ENCODE results near the gene CCNK.

Gene CCNK

DNA sequence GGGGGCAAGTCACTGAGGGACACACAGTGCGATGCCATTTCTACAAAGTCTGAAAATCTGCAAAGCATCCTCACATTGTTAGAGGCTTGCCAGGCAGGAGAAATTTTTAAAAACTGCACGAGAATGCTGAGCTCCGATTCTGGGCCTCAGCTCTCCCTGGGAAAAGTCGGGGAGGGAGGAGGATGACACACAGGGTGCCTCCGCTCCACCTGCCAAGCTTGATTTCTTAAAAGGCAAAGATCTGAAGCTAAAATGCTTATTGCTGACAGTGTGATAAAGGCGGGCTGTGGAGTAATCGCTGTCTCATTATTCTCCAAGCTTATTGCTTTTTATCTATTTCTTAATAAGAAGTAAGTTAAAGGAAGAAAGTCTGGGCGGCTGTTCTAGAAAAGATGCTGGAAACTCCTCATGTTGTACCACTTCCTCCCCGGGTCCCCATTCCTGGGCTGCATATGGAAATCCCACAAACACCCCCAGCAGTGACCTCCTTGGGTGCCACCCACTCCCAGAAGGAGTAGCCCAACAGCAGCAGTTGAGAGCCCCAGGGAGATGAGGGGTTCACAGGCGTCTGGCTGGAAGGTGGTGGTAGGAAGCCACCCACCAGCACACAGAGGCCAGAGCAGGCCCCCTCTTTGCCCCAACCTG, 67.8 kb downstream of the CCNK start:
- H3K4me3 ChIP-seq (ENCODE audit: low read length), result no peak overlapping the region
- H2AFZ ChIP-seq (ENCODE audit: low read depth, low read length), result no peak overlapping the region
- no peaks in the 10 kb centered on the region for H3K36me3 ChIP-seq (replicated peaks; ENCODE audit: low read depth, low read length)
- H3K4me1 ChIP-seq (ENCODE audit: low read length), result peaks cover 5% of the 10 kb centered on the region; the same call in 1 of the 2 replicates
- no peak for TF ChIP-seq EZH2phosphoT487 (IDR thresholded peaks at IDR 0.05; ENCODE audit: low read depth)
- TF ChIP-seq, protein P1, sequence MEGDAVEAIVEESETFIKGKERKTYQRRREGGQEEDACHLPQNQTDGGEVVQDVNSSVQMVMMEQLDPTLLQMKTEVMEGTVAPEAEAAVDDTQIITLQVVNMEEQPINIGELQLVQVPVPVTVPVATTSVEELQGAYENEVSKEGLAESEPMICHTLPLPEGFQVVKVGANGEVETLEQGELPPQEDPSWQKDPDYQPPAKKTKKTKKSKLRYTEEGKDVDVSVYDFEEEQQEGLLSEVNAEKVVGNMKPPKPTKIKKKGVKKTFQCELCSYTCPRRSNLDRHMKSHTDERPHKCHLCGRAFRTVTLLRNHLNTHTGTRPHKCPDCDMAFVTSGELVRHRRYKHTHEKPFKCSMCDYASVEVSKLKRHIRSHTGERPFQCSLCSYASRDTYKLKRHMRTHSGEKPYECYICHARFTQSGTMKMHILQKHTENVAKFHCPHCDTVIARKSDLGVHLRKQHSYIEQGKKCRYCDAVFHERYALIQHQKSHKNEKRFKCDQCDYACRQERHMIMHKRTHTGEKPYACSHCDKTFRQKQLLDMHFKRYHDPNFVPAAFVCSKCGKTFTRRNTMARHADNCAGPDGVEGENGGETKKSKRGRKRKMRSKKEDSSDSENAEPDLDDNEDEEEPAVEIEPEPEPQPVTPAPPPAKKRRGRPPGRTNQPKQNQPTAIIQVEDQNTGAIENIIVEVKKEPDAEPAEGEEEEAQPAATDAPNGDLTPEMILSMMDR (IDR thresholded peaks at IDR 0.05; ENCODE audit: low read depth, low read length), result no peak
- no peaks in the 10 kb centered on the region for H4K20me1 ChIP-seq (ENCODE audit: insufficient read depth, low read length)
- H3K79me2 ChIP-seq (ENCODE audit: low read length), result no peaks in the 10 kb centered on the region
- H3K9ac ChIP-seq (ENCODE audit: low read length), result no peak overlapping the region
- no peaks in the 10 kb centered on the region for H3K9me3 ChIP-seq (ENCODE audit: insufficient read depth, low read length)
- no peak overlapping the region for H3K4me2 ChIP-seq (ENCODE audit: low read length)
- no peak overlapping the region for H3K27ac ChIP-seq (ENCODE audit: low read length)
- H3K27me3 ChIP-seq (ENCODE audit: low read depth, low read length), result peaks cover 13% of the 10 kb centered on the region

DNA sequence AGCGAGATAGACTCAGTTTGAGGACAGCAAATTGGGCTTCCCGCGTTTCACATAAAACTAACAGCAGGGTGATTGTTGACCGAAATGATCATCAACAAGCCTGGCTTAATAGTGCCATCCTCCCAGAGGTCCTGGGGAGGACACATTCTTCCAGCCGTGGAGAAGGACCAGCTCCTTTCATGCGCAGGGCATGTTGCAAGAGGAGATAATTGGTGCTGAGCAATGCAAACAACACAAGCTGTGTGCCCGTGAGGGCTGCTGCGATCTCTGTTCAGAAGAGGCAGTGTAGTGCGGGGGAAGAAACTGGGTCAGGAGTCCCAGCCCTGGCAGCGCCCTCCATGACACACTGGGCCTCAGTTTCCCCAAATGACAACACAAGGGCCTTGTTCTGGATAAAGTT, 68.5 kb downstream of the CCNK start:
- Histone ChIP-seq H4K20me1 (ENCODE audit: insufficient read depth, low read length) (no peaks in the 10 kb centered on the region), H3K4me3 (ENCODE audit: low read length) (no peak overlapping the region), H3K4me2 (ENCODE audit: low read length) (no peak overlapping the region)

DNA sequence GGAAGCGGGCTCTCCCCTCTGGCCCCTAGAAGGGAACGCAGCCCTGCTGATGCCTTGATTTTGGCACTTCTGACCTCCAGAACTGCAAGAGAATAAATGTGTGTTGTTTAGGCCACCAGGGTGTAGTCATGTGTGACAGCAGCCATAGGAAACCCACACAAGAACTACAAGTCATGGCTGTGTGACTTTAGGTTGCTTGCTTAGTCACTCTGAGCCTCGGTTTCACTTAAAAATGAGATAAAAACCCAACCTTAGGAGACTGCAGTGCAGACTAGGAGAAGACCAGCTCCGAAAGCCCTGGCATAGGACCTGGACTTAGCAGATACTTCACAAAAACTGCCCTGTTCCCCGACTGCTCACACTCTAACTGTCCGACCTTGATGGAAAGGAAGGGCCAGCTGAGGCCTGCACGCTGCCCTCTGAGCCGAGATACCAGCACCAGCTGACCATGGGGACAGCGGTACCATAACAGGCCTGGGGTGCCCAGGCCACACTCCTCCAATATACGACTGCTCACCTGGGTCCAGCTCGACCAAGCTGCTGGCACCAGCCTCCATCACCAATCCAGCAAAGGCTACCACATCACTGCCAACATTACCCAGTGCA, 69.3 kb downstream of the CCNK start:
- Histone ChIP-seq H3K27me3 (ENCODE audit: low read depth, low read length) (peaks cover 13% of the 10 kb centered on the region), H3K4me2 (ENCODE audit: low read length) (no peak overlapping the region), H3K36me3 (replicated peaks; ENCODE audit: low read depth, low read length) (no peaks in the 10 kb centered on the region), H3K9ac (ENCODE audit: low read length) (no peak overlapping the region), H3K79me2 (ENCODE audit: low read length) (no peaks in the 10 kb centered on the region), H3K9me3 (ENCODE audit: insufficient read depth, low read length) (no peaks in the 10 kb centered on the region), H3K27ac (ENCODE audit: low read length) (no peak overlapping the region), H2AFZ (ENCODE audit: low read depth, low read length) (no peak overlapping the region), H4K20me1 (ENCODE audit: insufficient read depth, low read length) (no peaks in the 10 kb centered on the region), H3K4me1 (ENCODE audit: low read length) (peaks cover 5% of the 10 kb centered on the region; the same call in 1 of the 2 replicates), H3K4me3 (ENCODE audit: low read length) (no peak overlapping the region)
- no peak for TF ChIP-seq EZH2phosphoT487 (IDR thresholded peaks at IDR 0.05; ENCODE audit: low read depth)
- TF ChIP-seq, protein P1 (IDR thresholded peaks at IDR 0.05; ENCODE audit: low read depth, low read length), result no peak

More for the DNA sequence above, 68.5 kb downstream of the CCNK start:
- H3K4me1 ChIP-seq (ENCODE audit: low read length), result peaks cover 5% of the 10 kb centered on the region; the same call in 1 of the 2 replicates
- H3K27ac ChIP-seq (ENCODE audit: low read length), result no peak overlapping the region
- no peaks in the 10 kb centered on the region for H3K79me2 ChIP-seq (ENCODE audit: low read length)
- no peak overlapping the region for H2AFZ ChIP-seq (ENCODE audit: low read depth, low read length)
- H3K27me3 ChIP-seq (ENCODE audit: low read depth, low read length), result peaks cover 13% of the 10 kb centered on the region
- TF ChIP-seq, protein P1 (IDR thresholded peaks at IDR 0.05; ENCODE audit: low read depth, low read length), result no peak
- no peak for TF ChIP-seq EZH2phosphoT487 (IDR thresholded peaks at IDR 0.05; ENCODE audit: low read depth)
- no peaks in the 10 kb centered on the region for H3K36me3 ChIP-seq (replicated peaks; ENCODE audit: low read depth, low read length)
- no peaks in the 10 kb centered on the region for H3K9me3 ChIP-seq (ENCODE audit: insufficient read depth, low read length)
- H3K9ac ChIP-seq (ENCODE audit: low read length), result no peak overlapping the region

DNA sequence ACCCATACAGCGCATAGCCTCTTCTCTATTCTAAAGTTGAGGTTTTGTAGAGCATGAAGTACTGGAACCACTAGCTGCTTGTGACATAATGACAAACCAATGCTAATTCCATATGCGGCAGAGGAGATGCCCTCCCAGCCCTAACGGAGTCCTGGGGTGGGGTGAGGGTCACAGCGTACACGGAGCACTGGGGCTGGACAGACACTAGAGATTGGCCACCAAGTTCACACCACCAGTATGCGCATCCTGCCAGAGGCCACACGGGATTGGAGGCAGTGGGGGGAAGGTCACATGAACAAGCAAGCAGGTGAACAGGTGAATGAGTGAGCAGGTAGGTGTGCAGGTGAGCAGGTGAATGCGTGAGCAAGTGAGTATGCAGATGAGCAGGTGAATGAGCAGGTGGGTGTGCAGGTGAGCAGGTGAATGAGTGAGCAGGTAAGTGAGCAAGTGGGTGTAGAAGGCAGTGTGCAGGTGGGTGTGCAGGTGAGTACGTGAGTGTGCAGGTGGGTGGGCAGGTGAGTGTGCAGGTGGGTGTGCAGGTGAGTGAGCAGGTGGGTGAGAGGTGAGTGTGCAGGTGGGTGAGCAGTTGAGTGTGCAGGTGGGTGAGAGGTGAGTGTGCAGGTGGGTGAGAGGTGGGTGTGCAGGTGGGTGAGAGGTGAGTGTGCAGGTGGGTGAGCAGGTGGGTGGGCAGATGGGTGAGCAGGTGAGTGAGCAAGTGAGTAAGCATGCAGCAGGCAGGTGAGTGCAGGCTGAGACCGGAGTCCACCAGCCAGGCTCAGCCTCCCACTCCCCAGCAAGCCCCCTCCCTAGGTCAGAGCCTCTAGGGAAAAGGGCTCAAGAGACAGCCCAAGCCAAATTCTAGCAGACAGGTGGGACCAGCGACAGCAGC, 70.1 kb downstream of the CCNK start:
- H3K27ac ChIP-seq (ENCODE audit: low read length), result no peak overlapping the region
- TF ChIP-seq, protein P1 (IDR thresholded peaks at IDR 0.05; ENCODE audit: low read depth, low read length), result no peak
- TF ChIP-seq EZH2phosphoT487 (IDR thresholded peaks at IDR 0.05; ENCODE audit: low read depth), result no peak
- H3K9me3 ChIP-seq (ENCODE audit: insufficient read depth, low read length), result no peaks in the 10 kb centered on the region
- no peaks in the 10 kb centered on the region for H3K79me2 ChIP-seq (ENCODE audit: low read length)
- no peak overlapping the region for H3K4me3 ChIP-seq (ENCODE audit: low read length)
- no peak overlapping the region for H2AFZ ChIP-seq (ENCODE audit: low read depth, low read length)
- H3K36me3 ChIP-seq (replicated peaks; ENCODE audit: low read depth, low read length), result no peaks in the 10 kb centered on the region
- no peak overlapping the region for H3K9ac ChIP-seq (ENCODE audit: low read length)
- H3K4me2 ChIP-seq (ENCODE audit: low read length), result no peak overlapping the region
- no peaks in the 10 kb centered on the region for H4K20me1 ChIP-seq (ENCODE audit: insufficient read depth, low read length)
- H3K27me3 ChIP-seq (ENCODE audit: low read depth, low read length), result peaks cover 7% of the 10 kb centered on the region
- H3K4me1 ChIP-seq (ENCODE audit: low read length), result peaks cover 5% of the 10 kb centered on the region; the same call in 1 of the 2 replicates

Data from OCI-LY3 (cell line).